HG03045 (cell line): ENCODE data around the gene MINAR1.

Experiments used
- ATAC-seq: cut with Tn5 transposase; IDR thresholded peaks from one replicate; pipeline ENCODE4 v1.9.1; 2021; ENCODE audit warnings: mild to moderate bottlenecking, moderate library complexity; ENCODE audit not compliant: unreplicated experiment

The MINAR1 gene

GRCh38 chr15:79430901-79431635, 1.1 kb upstream of the MINAR1 start:
- no peak for ATAC-seq

GRCh38 chr15:79432345-79433275, 474 bp downstream of the MINAR1 start:
- ATAC-seq = no peak

GRCh38 chr15:79433276-79433990, 1.3 kb downstream of the MINAR1 start:
- no peak for ATAC-seq

- no peak for ATAC-seq
Observed at GRCh38 chr15:79434361-79434760, 2.2 kb downstream of the MINAR1 start.

- ATAC-seq = no peak
Observed at GRCh38 chr15:79436037-79436780, 4.1 kb downstream of the MINAR1 start.

- no peak for ATAC-seq
Observed at GRCh38 chr15:79437275-79438000, 5.3 kb downstream of the MINAR1 start.

- ATAC-seq = no peak
Observed at GRCh38 chr15:79439236-79439635, 7.1 kb downstream of the MINAR1 start.

GRCh38 chr15:79440355-79440908, 8.3 kb downstream of the MINAR1 start:
- ATAC-seq = no peak

- no peak for ATAC-seq
Observed at GRCh38 chr15:79442911-79443310, 10.8 kb downstream of the MINAR1 start.

GRCh38 chr15:79447060-79447459, 14.9 kb downstream of the MINAR1 start:
- ATAC-seq = no peak

- ATAC-seq = no peak
Observed at GRCh38 chr15:79450648-79451047, 18.5 kb downstream of the MINAR1 start.

GRCh38 chr15:79451361-79451999, 19.3 kb downstream of the MINAR1 start:
- no peak for ATAC-seq

- ATAC-seq = no peak
Observed at GRCh38 chr15:79452244-79453051, 20.3 kb downstream of the MINAR1 start.

GRCh38 chr15:79453446-79453845, 21.3 kb downstream of the MINAR1 start:
- no peak for ATAC-seq

GRCh38 chr15:79454063-79454462, 21.9 kb downstream of the MINAR1 start:
- no peak for ATAC-seq

GRCh38 chr15:79455361-79455760, 23.2 kb downstream of the MINAR1 start:
- no peak for ATAC-seq

- ATAC-seq = no peak
Observed at GRCh38 chr15:79455943-79456342, 23.8 kb downstream of the MINAR1 start.

GRCh38 chr15:79458491-79458890, 26.4 kb downstream of the MINAR1 start:
- no peak for ATAC-seq
